GM12872 (cell line): ENCODE data around the gene MAP1B.

Source experiments
- CTCF ChIP-seq: IDR thresholded peaks from 3 replicates; pipeline ENCODE4 v1.5.1; 2011; ENCODE audit warnings: low read depth, mild to moderate bottlenecking, low read length, moderate library complexity; ENCODE audit not compliant: insufficient read depth

MAP1B gene

DNA sequence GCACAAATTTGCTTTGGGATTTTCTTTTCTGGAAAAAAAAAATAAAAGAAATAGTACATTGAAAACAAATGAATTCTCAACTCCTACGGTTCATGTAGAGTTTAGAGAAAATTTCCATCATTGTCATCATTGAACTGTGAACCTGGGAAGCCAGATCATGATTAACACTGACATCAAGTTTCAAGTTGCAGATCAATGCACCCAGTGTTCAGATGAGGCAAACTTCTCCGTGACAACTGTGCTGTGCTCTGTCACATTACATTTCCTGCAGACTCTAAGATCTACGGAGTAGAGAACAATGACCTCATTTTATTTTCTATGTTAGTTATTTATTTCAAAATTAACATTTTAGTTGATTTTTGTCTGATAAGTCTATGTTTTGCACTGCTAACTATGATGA, 99.7 kb downstream of the MAP1B start:
- TF ChIP-seq CTCF = no peak

- TF ChIP-seq CTCF = no peak
Observed at GRCh38 chr5:72208324-72208926, 101.2 kb downstream of the MAP1B start.

- no peak for TF ChIP-seq CTCF
Observed at GRCh38 chr5:72209147-72210115, 102.2 kb downstream of the MAP1B start.

GRCh38 chr5:72210888-72211678, 103.8 kb downstream of the MAP1B start:
- no peak for TF ChIP-seq CTCF

DNA sequence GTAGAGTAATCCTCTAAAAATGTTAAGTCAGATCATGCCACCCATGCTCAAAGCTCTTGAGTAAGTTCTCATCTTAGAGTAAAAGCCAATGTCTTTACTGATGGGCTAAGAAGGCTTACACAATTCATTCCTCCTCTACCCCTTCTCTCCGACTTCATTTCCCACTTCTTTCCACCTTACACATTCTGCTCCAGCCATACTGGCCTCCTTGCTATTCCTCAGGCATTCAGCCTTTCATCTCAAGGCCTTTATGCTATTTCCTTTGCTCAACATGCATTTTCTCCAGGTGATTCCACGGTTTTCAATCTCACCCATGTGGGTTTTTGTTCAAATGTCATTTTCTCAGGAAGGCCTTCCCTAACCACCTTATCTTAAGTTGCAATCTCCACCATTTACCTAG, 104.9 kb downstream of the MAP1B start:
- no peak for TF ChIP-seq CTCF

- TF ChIP-seq CTCF = no peak
Observed at GRCh38 chr5:72213482-72213881, 106.2 kb downstream of the MAP1B start.

GRCh38 chr5:72214168-72214567, 106.9 kb downstream of the MAP1B start:
- no peak for TF ChIP-seq CTCF
